Measurements from ENCODE around the gene RASGEF1B. TPM values are rescaled to one million over a fixed set of nuclear protein-coding genes. Genes with fewer than 3 reads are reported as not detected.
A peak's percentile ranks its signal among the peaks of the same experiment; 100 is the strongest.

Gene RASGEF1B
- total and polyA plus RNA-seq, 9 of the 15 experiments (the other 6 are each of a cell fraction or from before 2014, with no cell fraction given) = 0.04 to 0.57 (median 0.22) TPM

DNA sequence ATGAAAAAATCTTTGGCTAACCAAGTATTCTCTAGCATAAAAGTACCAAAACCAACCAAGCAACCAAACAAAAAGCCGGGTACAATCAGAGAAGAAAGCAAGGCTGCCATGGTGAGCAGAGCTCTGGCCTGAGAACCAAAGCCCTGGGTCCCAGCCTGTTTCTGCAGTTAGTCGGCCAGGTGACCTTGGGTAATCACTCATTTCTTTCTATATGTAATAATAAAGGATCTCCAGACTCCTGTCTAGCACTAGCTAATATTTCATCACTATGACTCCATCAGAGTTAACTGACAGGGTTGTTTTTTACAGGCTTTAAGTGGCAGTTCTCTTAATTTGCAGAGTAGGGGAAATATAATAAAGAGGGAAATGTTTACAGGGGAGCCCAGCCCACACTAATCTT lies 34.0 kb upstream of the RASGEF1B start (continued):
- no peak for TF ChIP-seq KAT7 (CRISPR knock-in tag; IDR thresholded peaks at IDR 0.05; ENCODE audit: borderline replicate concordance)
- TF ChIP-seq RB1 (IDR thresholded peaks at IDR 0.05; ENCODE audit: low read depth) = no peak
- TF ChIP-seq ARNT (IDR thresholded peaks at IDR 0.05) = no peak
- no peak for TF ChIP-seq ZNF644 (tag; IDR thresholded peaks at IDR 0.05; ENCODE audit: low read depth)
- no peak for TF ChIP-seq ZNF785 (CRISPR knock-in tag; IDR thresholded peaks at IDR 0.05)

DNA sequence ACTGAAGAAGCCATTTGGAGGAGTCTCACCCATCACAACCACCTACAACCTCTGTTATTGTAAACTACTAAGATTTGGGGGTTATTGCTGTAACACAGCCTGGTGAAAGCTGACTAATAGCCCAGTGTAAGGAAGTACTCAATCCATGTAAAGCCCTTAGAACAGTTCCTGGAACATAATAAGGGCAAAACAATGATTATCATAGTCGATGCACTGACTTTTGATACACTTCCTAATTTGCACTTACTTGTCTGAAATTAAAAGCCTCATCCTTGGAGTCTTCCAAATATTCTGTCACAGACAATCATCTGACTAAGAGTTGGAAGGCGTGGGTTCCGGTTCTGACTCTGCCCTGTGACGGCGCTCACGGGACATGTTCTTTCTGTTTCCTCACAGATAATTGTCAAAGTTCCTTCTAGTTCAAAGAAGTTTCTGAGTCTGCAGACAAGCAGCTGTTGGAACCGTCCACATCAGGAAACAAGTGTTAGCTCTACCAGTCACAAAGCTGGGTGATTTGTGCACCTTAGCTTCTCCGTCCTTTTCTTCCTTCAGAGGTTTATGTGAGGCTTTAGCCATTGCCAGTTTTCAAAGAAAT lies 33.4 kb upstream of the RASGEF1B start:
- peak overlapping the region; percentile 12; the same call in 1 of the 2 replicates for H3K4me2 ChIP-seq (ENCODE audit: insufficient read depth, low read length)
- FAIRE-seq = peak; percentile 56
- DNase-seq (ENCODE audit: extremely low read depth in 1 of 4, low spot score in 3 of 4) = peak in 1 of 4 experiments; percentile 4
- WGBS (ENCODE audit: insufficient coverage, low coverage, missing lambda C conversion rate) = under 1% methylated on average over 8 of the region's 8 CpGs
- no TSS peak for BruUV-seq (replicated peaks)
- H3K79me2 ChIP-seq (ENCODE audit: control insufficient read depth, insufficient read depth, low read length) = no peaks in the 10 kb centered on the region
- H3K9me1 ChIP-seq (ENCODE audit: control insufficient read depth, insufficient read depth, low read length) = no peaks in the 10 kb centered on the region
- no peak overlapping the region for H3K27ac ChIP-seq (ENCODE audit: extremely low read depth, low read depth, low read length)
- intact Hi-C loops (cut with micrococcal nuclease) = no loop called here
- ChIA-PET CTCF (ENCODE audit: low intra/inter-chr PET ratio) (no interaction called here), POLR2A (interaction anchor here (0.6 kb wide), 1 partner anchor 402 kb away, joined by 4 read pairs; no protein-coding TSS in a partner anchor)
- H3K4me3 ChIP-seq = no peak overlapping the region
- H4K20me1 ChIP-seq (replicated peaks; ENCODE audit: control insufficient read depth, insufficient read depth, low read length) = no peaks in the 10 kb centered on the region; the same call in 1 of the 2 replicates
- no peaks in the 10 kb centered on the region for H3K9me3 ChIP-seq (replicated peaks; ENCODE audit: control insufficient read depth, insufficient read depth, low read depth, low read length)
- H2AFZ ChIP-seq (ENCODE audit: low read depth, low read length) = no peak overlapping the region
- H3K4me1 ChIP-seq (replicated peaks in 1 of 2; ENCODE audit: control insufficient read depth in 2 of 2, insufficient read depth in 2 of 2, low read length in 2 of 2) = no peaks in the 10 kb centered on the region
- H3K36me3 ChIP-seq (ENCODE audit: control insufficient read depth, insufficient read depth, low read length) = no peaks in the 10 kb centered on the region
- ATAC-seq = no peak; the same call in 2 of the 3 replicates
- peaks cover 2 to 15% of the 10 kb centered on the region in 2 experiments; a peak in 1 of 5 replicates for H3K27me3 ChIP-seq (ENCODE audit: control insufficient read depth in 2 of 2, insufficient read depth in 2 of 2, low read length in 2 of 2)
- in situ Hi-C loops (cut with MboI) = no loop called here
- no peak overlapping the region for H3K9ac ChIP-seq (ENCODE audit: insufficient read depth in 1 of 2, low read depth in 2 of 2, low read length in 2 of 2)
- TF ChIP-seq BHLHE40 (IDR thresholded peaks at IDR 0.05; ENCODE audit: low read length) = peak; percentile 59; the same call in 1 of the 2 replicates
- TF ChIP-seq NCOA4 (IDR thresholded peaks at IDR 0.05; ENCODE audit: partially characterized antibody) = no peak
- peak; percentile 44; the same call in 1 of the 2 replicates for TF ChIP-seq ETV1 (tag; conservative IDR thresholded peaks at IDR 0.05; ENCODE audit: low read depth)
- TF ChIP-seq, protein P1, sequence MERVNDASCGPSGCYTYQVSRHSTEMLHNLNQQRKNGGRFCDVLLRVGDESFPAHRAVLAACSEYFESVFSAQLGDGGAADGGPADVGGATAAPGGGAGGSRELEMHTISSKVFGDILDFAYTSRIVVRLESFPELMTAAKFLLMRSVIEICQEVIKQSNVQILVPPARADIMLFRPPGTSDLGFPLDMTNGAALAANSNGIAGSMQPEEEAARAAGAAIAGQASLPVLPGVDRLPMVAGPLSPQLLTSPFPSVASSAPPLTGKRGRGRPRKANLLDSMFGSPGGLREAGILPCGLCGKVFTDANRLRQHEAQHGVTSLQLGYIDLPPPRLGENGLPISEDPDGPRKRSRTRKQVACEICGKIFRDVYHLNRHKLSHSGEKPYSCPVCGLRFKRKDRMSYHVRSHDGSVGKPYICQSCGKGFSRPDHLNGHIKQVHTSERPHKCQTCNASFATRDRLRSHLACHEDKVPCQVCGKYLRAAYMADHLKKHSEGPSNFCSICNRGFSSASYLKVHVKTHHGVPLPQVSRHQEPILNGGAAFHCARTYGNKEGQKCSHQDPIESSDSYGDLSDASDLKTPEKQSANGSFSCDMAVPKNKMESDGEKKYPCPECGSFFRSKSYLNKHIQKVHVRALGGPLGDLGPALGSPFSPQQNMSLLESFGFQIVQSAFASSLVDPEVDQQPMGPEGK (CRISPR knock-in tag; IDR thresholded peaks at IDR 0.05; ENCODE audit: borderline replicate concordance) = no peak
- TF ChIP-seq, protein P2, sequence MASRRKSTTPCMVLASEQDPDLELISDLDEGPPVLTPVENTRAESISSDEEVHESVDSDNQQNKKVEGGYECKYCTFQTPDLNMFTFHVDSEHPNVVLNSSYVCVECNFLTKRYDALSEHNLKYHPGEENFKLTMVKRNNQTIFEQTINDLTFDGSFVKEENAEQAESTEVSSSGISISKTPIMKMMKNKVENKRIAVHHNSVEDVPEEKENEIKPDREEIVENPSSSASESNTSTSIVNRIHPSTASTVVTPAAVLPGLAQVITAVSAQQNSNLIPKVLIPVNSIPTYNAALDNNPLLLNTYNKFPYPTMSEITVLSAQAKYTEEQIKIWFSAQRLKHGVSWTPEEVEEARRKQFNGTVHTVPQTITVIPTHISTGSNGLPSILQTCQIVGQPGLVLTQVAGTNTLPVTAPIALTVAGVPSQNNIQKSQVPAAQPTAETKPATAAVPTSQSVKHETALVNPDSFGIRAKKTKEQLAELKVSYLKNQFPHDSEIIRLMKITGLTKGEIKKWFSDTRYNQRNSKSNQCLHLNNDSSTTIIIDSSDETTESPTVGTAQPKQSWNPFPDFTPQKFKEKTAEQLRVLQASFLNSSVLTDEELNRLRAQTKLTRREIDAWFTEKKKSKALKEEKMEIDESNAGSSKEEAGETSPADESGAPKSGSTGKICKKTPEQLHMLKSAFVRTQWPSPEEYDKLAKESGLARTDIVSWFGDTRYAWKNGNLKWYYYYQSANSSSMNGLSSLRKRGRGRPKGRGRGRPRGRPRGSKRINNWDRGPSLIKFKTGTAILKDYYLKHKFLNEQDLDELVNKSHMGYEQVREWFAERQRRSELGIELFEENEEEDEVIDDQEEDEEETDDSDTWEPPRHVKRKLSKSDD (conservative IDR thresholded peaks at IDR 0.05; ENCODE audit: low read length) = no peak
- no peak for TF ChIP-seq PURB (CRISPR knock-in tag; IDR thresholded peaks at IDR 0.05; ENCODE audit: low read depth)
- TF ChIP-seq EHMT2 (IDR thresholded peaks at IDR 0.05) = no peak
- TF ChIP-seq, protein P3, sequence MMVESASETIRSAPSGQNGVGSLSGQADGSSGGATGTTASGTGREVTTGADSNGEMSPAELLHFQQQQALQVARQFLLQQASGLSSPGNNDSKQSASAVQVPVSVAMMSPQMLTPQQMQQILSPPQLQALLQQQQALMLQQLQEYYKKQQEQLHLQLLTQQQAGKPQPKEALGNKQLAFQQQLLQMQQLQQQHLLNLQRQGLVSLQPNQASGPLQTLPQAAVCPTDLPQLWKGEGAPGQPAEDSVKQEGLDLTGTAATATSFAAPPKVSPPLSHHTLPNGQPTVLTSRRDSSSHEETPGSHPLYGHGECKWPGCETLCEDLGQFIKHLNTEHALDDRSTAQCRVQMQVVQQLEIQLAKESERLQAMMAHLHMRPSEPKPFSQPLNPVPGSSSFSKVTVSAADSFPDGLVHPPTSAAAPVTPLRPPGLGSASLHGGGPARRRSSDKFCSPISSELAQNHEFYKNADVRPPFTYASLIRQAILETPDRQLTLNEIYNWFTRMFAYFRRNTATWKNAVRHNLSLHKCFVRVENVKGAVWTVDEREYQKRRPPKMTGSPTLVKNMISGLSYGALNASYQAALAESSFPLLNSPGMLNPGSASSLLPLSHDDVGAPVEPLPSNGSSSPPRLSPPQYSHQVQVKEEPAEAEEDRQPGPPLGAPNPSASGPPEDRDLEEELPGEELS (CRISPR knock-in tag; IDR thresholded peaks at IDR 0.05; ENCODE audit: borderline replicate concordance) = no peak
- no peak for TF ChIP-seq NEUROD1 (IDR thresholded peaks at IDR 0.05; ENCODE audit: borderline replicate concordance, low read depth, low read length, partially characterized antibody)
- no peak for TF ChIP-seq KLF10 (CRISPR knock-in tag; IDR thresholded peaks at IDR 0.05)

Measured in K562 (cell line).